ENCODE data around the gene ZMAT3. TPM values are rescaled to one million over a fixed set of nuclear protein-coding genes. Genes with fewer than 3 reads are reported as not detected.

Gene ZMAT3
- total RNA-seq, 1 donor from 2014 or later, result 12.8 TPM

DNA sequence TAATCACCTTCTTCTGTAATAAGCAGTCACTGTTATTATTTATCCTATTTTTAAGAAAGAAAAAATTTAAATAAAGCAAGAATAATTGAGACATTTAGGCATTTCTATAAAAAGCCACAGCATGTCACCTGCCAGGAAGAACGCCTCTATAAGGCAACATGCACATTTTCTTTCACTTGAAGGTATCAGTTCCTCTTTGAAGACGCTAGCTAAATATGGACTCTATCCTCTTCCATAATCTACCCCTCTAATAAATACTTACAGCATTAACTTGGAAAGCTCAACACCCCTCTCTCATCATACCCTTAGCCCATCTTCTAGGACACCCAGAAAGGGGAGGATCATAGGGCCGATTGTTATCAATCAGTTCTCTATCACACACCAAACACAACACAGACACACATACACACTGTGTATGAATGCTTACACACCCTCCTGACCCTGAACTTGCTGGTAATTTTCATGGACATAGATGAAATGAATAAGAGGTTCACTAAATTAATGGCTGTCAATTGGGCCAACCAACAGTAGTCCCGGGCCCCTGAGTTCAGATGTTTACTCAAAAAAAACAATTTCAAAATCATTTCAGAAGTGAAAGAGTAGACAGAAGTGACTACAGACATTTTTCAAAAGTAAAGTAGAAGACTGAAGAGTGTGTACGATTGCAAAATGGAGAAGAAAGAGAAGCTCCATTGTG is 102.5 kb downstream of the ZMAT3 start:
- Histone ChIP-seq H3K36me3 (peaks cover 9% of the 10 kb centered on the region), H3K9me3 (replicated peaks) (peaks cover 11% of the 10 kb centered on the region), H3K4me3 (no peak overlapping the region), H3K4me1 (peaks cover 14% of the 10 kb centered on the region), H3K27me3 (ENCODE audit: low read depth) (no peaks in the 10 kb centered on the region), H3K27ac (replicated peaks) (no peak overlapping the region)
- TF ChIP-seq, protein P1, sequence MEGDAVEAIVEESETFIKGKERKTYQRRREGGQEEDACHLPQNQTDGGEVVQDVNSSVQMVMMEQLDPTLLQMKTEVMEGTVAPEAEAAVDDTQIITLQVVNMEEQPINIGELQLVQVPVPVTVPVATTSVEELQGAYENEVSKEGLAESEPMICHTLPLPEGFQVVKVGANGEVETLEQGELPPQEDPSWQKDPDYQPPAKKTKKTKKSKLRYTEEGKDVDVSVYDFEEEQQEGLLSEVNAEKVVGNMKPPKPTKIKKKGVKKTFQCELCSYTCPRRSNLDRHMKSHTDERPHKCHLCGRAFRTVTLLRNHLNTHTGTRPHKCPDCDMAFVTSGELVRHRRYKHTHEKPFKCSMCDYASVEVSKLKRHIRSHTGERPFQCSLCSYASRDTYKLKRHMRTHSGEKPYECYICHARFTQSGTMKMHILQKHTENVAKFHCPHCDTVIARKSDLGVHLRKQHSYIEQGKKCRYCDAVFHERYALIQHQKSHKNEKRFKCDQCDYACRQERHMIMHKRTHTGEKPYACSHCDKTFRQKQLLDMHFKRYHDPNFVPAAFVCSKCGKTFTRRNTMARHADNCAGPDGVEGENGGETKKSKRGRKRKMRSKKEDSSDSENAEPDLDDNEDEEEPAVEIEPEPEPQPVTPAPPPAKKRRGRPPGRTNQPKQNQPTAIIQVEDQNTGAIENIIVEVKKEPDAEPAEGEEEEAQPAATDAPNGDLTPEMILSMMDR (IDR thresholded peaks at IDR 0.05; ENCODE audit: borderline replicate concordance), result no peak
- intact Hi-C loops (cut with micrococcal nuclease), result loop anchor here (10.0 kb wide), 1 partner anchor 534 kb away; no protein-coding TSS in a partner anchor
- no peak for DNase-seq

Other genes starting within 250 kb of the ZMAT3 start
- gene PIK3CA, start 76.5 kb upstream of the ZMAT3 start, total RNA-seq, result 19.6 TPM
- 0.96 TPM for gene KCNMB3, start 179.3 kb upstream of the ZMAT3 start, total RNA-seq